K562 (cell line): Measurements from ENCODE around the gene USP17L5.
"Not testable (repeated sequence)": the region's sequence is repeated elsewhere in the genome, so short reads cannot be mapped to it uniquely, and the experiment has no call there.

Source experiments
- FOS ChIP-seq: IDR thresholded peaks from 3 replicates; pipeline ENCODE4 v1.6.1; 2011; ENCODE audit not compliant: insufficient read length; ENCODE audit errors: extremely low read depth
- HDAC1 ChIP-seq, 2 experiments: fragments of 450-650 bp; IDR thresholded peaks; 2 replicates each; pipeline ENCODE4 v1.6.1; 2016 to 2017; ENCODE audit warnings: inconsistent platforms in 1 of 2, mild to moderate bottlenecking in 1 of 2, moderate library complexity in 1 of 2
- POLR2A ChIP-seq: fragments of 450-650 bp; conservative IDR thresholded peaks from 2 replicates; pipeline ENCODE4 v1.6.1; 2016
- RCOR1 ChIP-seq, 2 experiments: IDR thresholded peaks; 2 replicates each; pipeline ENCODE4 v1.6.1; 2012; ENCODE audit warnings: low read depth in 2 of 2, low read length in 2 of 2, borderline replicate concordance in 1 of 2, improper control_type of control experiment in 1 of 2
- TAF1 ChIP-seq: IDR thresholded peaks from 2 replicates; pipeline ENCODE4 v1.6.1; 2011; ENCODE audit warnings: mild to moderate bottlenecking, low read length, moderate library complexity; ENCODE audit not compliant: insufficient read depth, control insufficient read depth, severe bottlenecking; ENCODE audit errors: extremely low read depth
- TBL1XR1 ChIP-seq, 2 experiments: IDR thresholded peaks; 2 replicates each; pipeline ENCODE4 v1.6.1; 2012; ENCODE audit warnings: improper control_type of control experiment in 2 of 2, low read length in 2 of 2, mild to moderate bottlenecking in 1 of 2
- ZNF311 ChIP-seq: fragments of 250-450 bp; sonication (Bioruptor Pico); IDR thresholded peaks from 2 replicates; pipeline ENCODE4 v1.4.0; 2020; ENCODE audit warnings: mild to moderate bottlenecking, moderate library complexity
- TF ChIP-seq, protein P1 (sequence below), 3 experiments: IDR thresholded peaks in 2 of 3; conservative IDR thresholded peaks in 1 of 3; 2 replicates each; pipeline ENCODE4 v1.5.1; 2011 to 2012; ENCODE audit warnings: low read length in 3 of 3, mild to moderate bottlenecking in 3 of 3, control low read depth in 2 of 3, improper control_type of control experiment in 1 of 3, inconsistent platforms in 1 of 3, low read depth in 1 of 3, mixed read lengths in 1 of 3, moderate library complexity in 1 of 3; ENCODE audit not compliant: insufficient read depth in 2 of 3
- TF ChIP-seq, protein P2 (sequence below): fragments of 250-450 bp; sonication (Bioruptor Pico); IDR thresholded peaks from 2 replicates; pipeline ENCODE4 v1.5.0; 2021

DNA sequence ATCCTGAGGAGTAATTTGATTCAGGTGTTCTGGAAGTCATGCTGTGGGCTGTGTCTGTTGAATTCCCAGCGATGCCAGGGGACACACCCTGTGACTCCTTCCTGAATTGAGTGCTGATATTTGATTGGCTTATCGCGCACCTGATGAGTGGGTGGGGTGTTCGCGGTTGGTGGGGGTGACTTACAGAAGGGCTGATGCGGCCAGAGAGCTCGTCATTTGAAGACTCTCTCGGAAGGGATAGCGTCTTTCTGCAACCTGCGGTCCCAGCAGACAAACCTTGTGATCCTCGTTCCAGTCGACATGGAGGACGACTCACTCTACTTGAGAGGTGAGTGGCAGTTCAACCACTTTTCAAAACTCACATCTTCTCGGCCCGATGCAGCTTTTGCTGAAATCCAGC, 23.6 kb downstream of the USP17L5 start, which contains the start of gene USP17L30:
- TF ChIP-seq, protein P1, sequence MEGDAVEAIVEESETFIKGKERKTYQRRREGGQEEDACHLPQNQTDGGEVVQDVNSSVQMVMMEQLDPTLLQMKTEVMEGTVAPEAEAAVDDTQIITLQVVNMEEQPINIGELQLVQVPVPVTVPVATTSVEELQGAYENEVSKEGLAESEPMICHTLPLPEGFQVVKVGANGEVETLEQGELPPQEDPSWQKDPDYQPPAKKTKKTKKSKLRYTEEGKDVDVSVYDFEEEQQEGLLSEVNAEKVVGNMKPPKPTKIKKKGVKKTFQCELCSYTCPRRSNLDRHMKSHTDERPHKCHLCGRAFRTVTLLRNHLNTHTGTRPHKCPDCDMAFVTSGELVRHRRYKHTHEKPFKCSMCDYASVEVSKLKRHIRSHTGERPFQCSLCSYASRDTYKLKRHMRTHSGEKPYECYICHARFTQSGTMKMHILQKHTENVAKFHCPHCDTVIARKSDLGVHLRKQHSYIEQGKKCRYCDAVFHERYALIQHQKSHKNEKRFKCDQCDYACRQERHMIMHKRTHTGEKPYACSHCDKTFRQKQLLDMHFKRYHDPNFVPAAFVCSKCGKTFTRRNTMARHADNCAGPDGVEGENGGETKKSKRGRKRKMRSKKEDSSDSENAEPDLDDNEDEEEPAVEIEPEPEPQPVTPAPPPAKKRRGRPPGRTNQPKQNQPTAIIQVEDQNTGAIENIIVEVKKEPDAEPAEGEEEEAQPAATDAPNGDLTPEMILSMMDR (IDR thresholded peaks at IDR 0.05 in 2 of 3, conservative IDR thresholded peaks at IDR 0.05 in 1 of 3; ENCODE audit: insufficient read depth in 2 of 3, low read depth in 1 of 3, low read length in 3 of 3), result not testable (repeated sequence)
- TF ChIP-seq POLR2A; ZNF311 (CRISPR knock-in tag); HDAC1 (IDR thresholded peaks at IDR 0.05); RCOR1 (IDR thresholded peaks at IDR 0.05; ENCODE audit: borderline replicate concordance in 1 of 2, low read depth in 2 of 2, low read length in 2 of 2); TBL1XR1 (IDR thresholded peaks at IDR 0.05; ENCODE audit: low read length in 2 of 2); TAF1; FOS: not testable (repeated sequence)
- TF ChIP-seq, protein P2, sequence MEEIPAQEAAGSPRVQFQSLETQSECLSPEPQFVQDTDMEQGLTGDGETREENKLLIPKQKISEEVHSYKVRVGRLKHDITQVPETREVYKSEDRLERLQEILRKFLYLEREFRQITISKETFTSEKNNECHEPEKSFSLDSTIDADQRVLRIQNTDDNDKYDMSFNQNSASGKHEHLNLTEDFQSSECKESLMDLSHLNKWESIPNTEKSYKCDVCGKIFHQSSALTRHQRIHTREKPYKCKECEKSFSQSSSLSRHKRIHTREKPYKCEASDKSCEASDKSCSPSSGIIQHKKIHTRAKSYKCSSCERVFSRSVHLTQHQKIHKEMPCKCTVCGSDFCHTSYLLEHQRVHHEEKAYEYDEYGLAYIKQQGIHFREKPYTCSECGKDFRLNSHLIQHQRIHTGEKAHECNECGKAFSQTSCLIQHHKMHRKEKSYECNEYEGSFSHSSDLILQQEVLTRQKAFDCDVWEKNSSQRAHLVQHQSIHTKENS (CRISPR knock-in tag), result not testable (repeated sequence)
